Endodermal cell (in vitro differentiated cells): ENCODE data around the gene MAP4K2. TPM values are rescaled to one million over a fixed set of nuclear protein-coding genes. Genes with fewer than 3 reads are reported as not detected.
A peak's percentile ranks its signal among the peaks of the same experiment; 100 is the strongest.

Source experiments
- DNase-seq: peaks from one replicate; pipeline ENCODE4 v3.0.0-alpha.2; 2017
- H3K27ac ChIP-seq: 2 replicates; pipeline ENCODE4 v1.5.1; 2013; ENCODE audit warnings: mild to moderate bottlenecking, low read depth, low read length, moderate library complexity
- H3K27me3 ChIP-seq: 2 replicates; pipeline ENCODE4 v1.6.1; 2013; ENCODE audit warnings: mild to moderate bottlenecking, low read length, moderate library complexity; ENCODE audit not compliant: insufficient read depth, control insufficient read depth, poor library complexity, severe bottlenecking
- H3K36me3 ChIP-seq: 2 replicates; pipeline ENCODE4 v1.7.0; 2013; ENCODE audit warnings: mild to moderate bottlenecking, low read length, moderate library complexity; ENCODE audit not compliant: control insufficient read depth, insufficient read depth
- H3K4me1 ChIP-seq: one replicate; pipeline ENCODE4 v1.7.0; 2013; ENCODE audit warnings: low read length; ENCODE audit not compliant: control insufficient read depth, insufficient read depth
- H3K4me3 ChIP-seq: 2 replicates; pipeline ENCODE4 v1.5.1; 2013; ENCODE audit warnings: mild to moderate bottlenecking, low read length, moderate library complexity
- H3K9ac ChIP-seq: 2 replicates; pipeline ENCODE4 v1.6.1; 2013; ENCODE audit warnings: mild to moderate bottlenecking, low read length, moderate library complexity; ENCODE audit not compliant: poor library complexity, severe bottlenecking; ENCODE audit errors: extremely low read depth
- H3K9me3 ChIP-seq: 2 replicates; pipeline ENCODE4 v1.6.1; 2013; ENCODE audit warnings: mild to moderate bottlenecking, low read length, moderate library complexity; ENCODE audit not compliant: control insufficient read depth
- H3K27ac Mint-ChIP-seq: 2 replicates; pipeline ENCODE4 v1.8.0; 2020; ENCODE audit warnings: mixed read lengths
- H3K27me3 Mint-ChIP-seq: 2 replicates; pipeline ENCODE4 v1.8.0; 2021; ENCODE audit warnings: mild to moderate bottlenecking, mixed read lengths; ENCODE audit not compliant: insufficient read depth
- H3K36me3 Mint-ChIP-seq: 2 replicates; pipeline ENCODE4 v1.8.0; 2020; ENCODE audit warnings: low read depth, mixed read lengths
- H3K4me1 Mint-ChIP-seq: 2 replicates; pipeline ENCODE4 v1.8.0; 2020; ENCODE audit warnings: mixed read lengths
- H3K4me3 Mint-ChIP-seq: 2 replicates; pipeline ENCODE4 v1.8.0; 2020; ENCODE audit warnings: mild to moderate bottlenecking, moderate library complexity, mixed read lengths
- H3K9me3 Mint-ChIP-seq: 2 replicates; pipeline ENCODE4 v1.8.0; 2020; ENCODE audit warnings: mild to moderate bottlenecking, mixed read lengths
- WGBS, 2 experiments: methylation state at CpG; one replicate each; pipeline versions ENCODE4 v1.1.5 to v1.1.7; 2013; ENCODE audit warnings: missing lambda C conversion rate in 2 of 2, mixed read lengths in 1 of 2; ENCODE audit not compliant: insufficient coverage in 1 of 2, insufficient read length in 1 of 2; 5-methylcytosine and 5-hydroxymethylcytosine counted together
- total RNA-seq, 2 donors: library from RNA; stranded (reverse); fragmentation: NEBNext Ultra II Directional in 1 of 2; extraction: Animal tissue kit (Norgen Biotek cat#: 25700) in 1 of 2; gene quantifications; 2 replicates in 1 of 2; 3 replicates in 1 of 2; pipeline ENCODE4 v1.2.1, GENCODE V29; 2021
- TF ChIP-seq, protein P1 (sequence below): fragments of 200-600 bp; sonication (generic); conservative IDR thresholded peaks from 2 replicates; pipeline ENCODE4 v1.5.0; 2021; ENCODE audit warnings: antibody characterized with exemption, mild to moderate bottlenecking

MAP4K2 gene
- total RNA-seq, 2 donors from 2014 or later, result 24.7 to 32.4 TPM

DNA sequence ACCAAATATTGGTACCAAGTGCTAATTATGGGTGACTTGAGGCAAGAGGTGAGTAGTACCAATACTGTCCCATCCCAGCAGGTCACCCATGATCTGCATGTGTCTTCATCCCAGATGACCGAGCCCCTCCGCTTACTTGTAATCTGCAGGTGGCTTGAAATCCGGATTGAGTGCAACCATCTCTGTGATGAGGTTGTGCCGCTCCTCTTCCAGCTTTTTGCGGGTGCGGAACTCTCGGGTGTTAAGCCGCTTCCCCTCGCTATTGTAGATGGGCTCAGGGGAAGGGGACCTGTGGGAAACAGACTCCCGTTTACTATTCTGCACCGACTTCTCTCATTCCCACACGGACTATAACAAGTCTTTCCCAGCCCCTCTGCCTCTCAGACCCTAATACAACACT is 32.9 kb downstream of the MAP4K2 start:
- Mint-ChIP-seq H3K9me3 (no peaks in the 10 kb centered on the region), H3K4me3 (no peak overlapping the region), H3K27ac (no peak overlapping the region), H3K27me3 (no peaks in the 10 kb centered on the region), H3K4me1 (peaks cover 6% of the 10 kb centered on the region), H3K36me3 (peaks cover 92% of the 10 kb centered on the region)
- Histone ChIP-seq H3K36me3 (peaks cover 91% of the 10 kb centered on the region), H3K4me1 (no peaks in the 10 kb centered on the region), H3K9me3 (no peaks in the 10 kb centered on the region), H3K27me3 (no peaks in the 10 kb centered on the region), H3K9ac (no peak overlapping the region), H3K4me3 (no peak overlapping the region), H3K27ac (no peak overlapping the region)
- TF ChIP-seq, protein P1, sequence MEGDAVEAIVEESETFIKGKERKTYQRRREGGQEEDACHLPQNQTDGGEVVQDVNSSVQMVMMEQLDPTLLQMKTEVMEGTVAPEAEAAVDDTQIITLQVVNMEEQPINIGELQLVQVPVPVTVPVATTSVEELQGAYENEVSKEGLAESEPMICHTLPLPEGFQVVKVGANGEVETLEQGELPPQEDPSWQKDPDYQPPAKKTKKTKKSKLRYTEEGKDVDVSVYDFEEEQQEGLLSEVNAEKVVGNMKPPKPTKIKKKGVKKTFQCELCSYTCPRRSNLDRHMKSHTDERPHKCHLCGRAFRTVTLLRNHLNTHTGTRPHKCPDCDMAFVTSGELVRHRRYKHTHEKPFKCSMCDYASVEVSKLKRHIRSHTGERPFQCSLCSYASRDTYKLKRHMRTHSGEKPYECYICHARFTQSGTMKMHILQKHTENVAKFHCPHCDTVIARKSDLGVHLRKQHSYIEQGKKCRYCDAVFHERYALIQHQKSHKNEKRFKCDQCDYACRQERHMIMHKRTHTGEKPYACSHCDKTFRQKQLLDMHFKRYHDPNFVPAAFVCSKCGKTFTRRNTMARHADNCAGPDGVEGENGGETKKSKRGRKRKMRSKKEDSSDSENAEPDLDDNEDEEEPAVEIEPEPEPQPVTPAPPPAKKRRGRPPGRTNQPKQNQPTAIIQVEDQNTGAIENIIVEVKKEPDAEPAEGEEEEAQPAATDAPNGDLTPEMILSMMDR, result no peak
- no peak for DNase-seq
- 95 to 97% methylated on average over 11 to 12 of the region's 12 CpGs for WGBS, 2 experiments

DNA sequence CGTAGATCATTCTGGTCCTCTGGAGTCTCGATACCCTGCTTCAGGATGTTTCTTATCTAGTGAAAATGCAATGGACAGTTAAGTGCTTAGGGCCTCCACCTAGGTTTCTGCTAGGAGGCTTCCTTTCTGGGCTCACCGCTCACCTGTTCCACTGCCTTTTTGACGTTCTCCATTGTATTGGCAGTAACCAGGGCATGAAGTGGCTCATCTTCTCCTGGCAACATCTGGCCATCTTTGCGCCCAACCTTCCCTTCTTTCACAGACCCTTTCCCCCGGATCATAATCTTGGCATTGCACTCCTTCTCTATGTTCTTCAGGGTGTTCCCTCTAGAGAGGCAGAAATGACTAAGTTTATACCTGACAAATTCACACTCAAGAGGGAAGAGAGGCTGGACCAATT is 33.7 kb downstream of the MAP4K2 start:
- H3K4me1 ChIP-seq, result peaks cover 7% of the 10 kb centered on the region
- no peak overlapping the region for H3K9ac ChIP-seq
- H3K27me3 ChIP-seq, result no peaks in the 10 kb centered on the region
- H3K27ac ChIP-seq, result no peak overlapping the region
- Mint-ChIP-seq H3K27me3 (no peaks in the 10 kb centered on the region), H3K4me1 (peaks cover 14% of the 10 kb centered on the region), H3K4me3 (no peak overlapping the region), H3K27ac (peak overlapping the region; percentile 60), H3K36me3 (peaks cover 92% of the 10 kb centered on the region), H3K9me3 (no peaks in the 10 kb centered on the region)
- TF ChIP-seq, protein P1, result no peak
- DNase-seq, result no peak
- H3K36me3 ChIP-seq, result peaks cover 91% of the 10 kb centered on the region
- no peaks in the 10 kb centered on the region for H3K9me3 ChIP-seq
- H3K4me3 ChIP-seq, result no peak overlapping the region
- WGBS, 2 experiments, result 94 to 98% methylated on average over 5 to 6 of the region's 6 CpGs

DNA sequence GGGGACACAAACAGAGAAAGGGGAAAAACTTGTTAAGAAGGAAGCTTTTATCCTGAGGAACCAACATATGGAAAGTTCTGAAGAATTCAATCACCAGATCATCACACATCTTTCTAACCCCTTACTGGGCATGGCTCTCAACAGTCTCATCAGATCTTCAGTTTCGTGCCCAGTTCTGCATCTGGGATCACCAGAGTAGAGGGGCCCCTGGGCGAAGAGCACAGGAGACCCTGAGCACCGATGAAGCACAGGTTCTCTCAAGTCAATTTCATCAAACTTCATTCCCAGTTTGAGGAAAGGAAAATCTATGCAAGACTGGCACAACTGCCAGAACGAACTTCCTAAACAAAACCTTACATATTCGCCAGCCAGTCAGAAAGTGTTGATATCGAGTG is 34.7 kb downstream of the MAP4K2 start:
- Histone ChIP-seq H3K4me1 (peaks cover 13% of the 10 kb centered on the region), H3K9me3 (no peaks in the 10 kb centered on the region), H3K4me3 (no peak overlapping the region), H3K9ac (no peak overlapping the region), H3K27ac (no peak overlapping the region), H3K27me3 (no peaks in the 10 kb centered on the region), H3K36me3 (peaks cover 91% of the 10 kb centered on the region)
- WGBS, 2 experiments, result 95 to 96% methylated on average over 6 of the region's 6 CpGs
- H3K4me3 Mint-ChIP-seq, result no peak overlapping the region
- no peaks in the 10 kb centered on the region for H3K9me3 Mint-ChIP-seq
- no peak for DNase-seq
- peak overlapping the region; percentile 30 for H3K27ac Mint-ChIP-seq
- H3K27me3 Mint-ChIP-seq, result no peaks in the 10 kb centered on the region
- H3K4me1 Mint-ChIP-seq, result peaks cover 23% of the 10 kb centered on the region
- TF ChIP-seq, protein P1, result no peak
- peaks cover 90% of the 10 kb centered on the region for H3K36me3 Mint-ChIP-seq
